Activated CD4-positive, alpha-beta T cell treated with anti-CD3 and anti-CD28 coated beads for 4 hours (primary cell): ENCODE results near the gene LRP8.
A peak's percentile ranks its signal among the peaks of the same experiment; 100 is the strongest.

Experiments used
- DNase-seq, 2 donors: peaks; one replicate each; pipeline ENCODE4 v3.0.0-alpha.2; 2020

LRP8 gene

DNA sequence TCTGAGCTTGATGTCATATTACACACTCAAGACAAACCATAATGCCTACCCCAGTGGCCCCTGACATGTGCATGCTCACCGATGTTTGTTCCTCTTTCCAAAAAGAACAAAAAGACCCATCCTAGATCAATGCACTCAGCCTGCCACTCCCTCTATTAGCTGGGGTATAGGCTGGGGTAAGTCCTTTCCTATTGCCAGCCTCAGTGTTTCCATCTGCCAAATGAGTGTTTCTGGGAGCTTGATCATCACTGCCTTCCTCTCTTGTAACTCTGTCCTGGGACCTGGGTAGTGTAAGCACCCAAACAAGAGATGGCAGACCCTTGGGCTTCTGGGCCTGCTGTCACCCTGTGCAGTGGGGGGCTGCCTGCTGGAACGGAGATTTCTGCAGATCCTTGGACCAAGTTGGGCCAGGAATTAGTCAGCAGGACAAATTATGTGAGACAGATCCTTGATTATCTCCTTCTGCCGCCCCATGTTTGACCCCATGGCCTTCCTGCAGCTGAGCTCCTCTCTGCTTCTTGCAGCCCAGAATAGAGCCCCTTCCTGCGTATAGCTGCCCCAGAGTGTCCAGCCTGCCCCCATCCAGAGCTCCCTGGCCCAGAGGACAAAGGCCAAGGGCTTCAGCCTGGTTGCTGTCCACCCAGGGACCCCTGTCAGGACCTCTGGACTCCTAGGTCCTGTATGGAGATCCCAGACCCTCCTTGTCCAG, 31.5 kb upstream of the LRP8 start:
- no peak for DNase-seq

- no peak for DNase-seq
These were observed 28.8 kb upstream of the LRP8 start for GRCh38 chr1:53356637-53357036.

DNA sequence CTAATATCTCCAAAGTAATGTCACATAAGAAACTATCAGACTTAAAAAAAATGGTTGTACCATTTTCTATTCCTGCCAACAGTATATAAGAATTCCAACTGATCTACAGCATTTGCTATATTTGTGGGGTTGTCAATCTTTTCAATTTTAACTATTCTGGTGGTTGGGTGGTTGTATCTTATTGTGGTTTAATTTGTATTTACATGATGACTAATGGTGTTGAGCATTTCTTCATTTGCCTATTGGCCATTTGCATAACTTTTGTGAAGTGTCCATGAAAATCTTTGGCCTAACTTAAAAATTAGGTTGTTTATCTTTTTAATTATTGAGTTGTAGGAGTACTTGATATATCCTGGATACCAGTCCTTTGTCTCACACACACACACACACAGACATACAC, 26.2 kb upstream of the LRP8 start:
- DNase-seq: no peak

DNA sequence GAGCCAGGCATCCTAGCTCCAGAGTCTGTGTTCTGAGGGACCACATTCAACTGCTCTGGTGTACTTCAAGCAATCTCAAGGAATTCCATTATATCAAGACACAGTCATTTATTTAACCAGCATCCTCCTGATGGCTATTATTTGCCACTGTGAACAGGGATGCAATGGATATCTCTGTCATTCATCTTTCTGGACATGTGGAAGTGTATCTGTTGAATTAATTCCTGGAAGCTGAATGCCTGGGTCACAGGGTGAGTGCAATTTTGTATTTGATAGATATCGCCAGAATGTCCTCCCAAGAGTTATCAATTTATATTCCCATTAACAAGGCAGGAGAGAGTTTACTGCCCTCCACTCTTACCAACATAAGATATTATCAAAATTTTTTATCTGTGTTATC, 24.7 kb upstream of the LRP8 start:
- no peak for DNase-seq

GRCh38 chr1:53350853-53351767, 23.2 kb upstream of the LRP8 start:
- no peak for DNase-seq

DNA sequence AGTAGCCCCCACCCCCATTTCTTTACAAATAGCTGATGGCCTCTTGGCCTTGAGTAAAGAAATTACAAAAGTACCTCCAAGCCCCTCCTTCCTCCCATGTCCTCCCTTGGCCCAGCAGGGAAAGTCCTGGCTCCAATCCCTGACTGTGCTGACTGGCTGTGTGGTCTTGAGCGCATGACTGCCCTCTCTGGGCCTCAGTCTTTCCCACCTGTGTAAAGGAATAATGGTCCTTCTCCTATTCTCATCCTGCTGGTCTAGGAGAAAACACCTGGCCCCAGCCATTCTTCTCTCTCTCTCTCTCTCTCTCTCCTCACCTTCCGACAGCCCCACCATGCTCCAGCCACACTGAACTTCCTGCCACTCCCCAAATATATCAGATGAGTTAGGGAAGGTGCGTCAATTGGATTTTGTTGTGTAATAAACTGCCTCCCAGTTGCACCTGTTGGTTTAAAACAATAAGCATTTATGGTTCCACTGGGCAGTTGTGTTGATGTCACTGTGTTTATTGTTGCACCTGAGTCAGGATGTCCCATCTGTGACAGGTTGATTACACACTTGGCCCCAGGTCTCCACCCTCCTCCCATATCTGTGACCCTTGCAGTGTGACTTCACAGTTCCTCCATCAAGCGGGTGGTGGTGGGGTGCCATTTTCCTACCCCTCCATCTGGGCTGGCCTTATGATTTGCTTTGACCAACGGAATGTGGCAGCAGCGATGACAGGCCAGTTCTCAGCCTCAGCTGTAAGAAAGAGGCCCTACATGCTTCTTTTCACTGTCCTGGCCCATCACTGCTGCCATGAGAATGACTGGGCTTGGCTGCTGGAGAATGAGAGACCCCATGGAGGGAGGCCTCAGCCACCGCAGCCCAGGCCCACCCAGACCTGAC, 22.3 kb upstream of the LRP8 start:
- DNase-seq: no peak

GRCh38 chr1:53349369-53349835, 21.5 kb upstream of the LRP8 start:
- no peak for DNase-seq

DNA sequence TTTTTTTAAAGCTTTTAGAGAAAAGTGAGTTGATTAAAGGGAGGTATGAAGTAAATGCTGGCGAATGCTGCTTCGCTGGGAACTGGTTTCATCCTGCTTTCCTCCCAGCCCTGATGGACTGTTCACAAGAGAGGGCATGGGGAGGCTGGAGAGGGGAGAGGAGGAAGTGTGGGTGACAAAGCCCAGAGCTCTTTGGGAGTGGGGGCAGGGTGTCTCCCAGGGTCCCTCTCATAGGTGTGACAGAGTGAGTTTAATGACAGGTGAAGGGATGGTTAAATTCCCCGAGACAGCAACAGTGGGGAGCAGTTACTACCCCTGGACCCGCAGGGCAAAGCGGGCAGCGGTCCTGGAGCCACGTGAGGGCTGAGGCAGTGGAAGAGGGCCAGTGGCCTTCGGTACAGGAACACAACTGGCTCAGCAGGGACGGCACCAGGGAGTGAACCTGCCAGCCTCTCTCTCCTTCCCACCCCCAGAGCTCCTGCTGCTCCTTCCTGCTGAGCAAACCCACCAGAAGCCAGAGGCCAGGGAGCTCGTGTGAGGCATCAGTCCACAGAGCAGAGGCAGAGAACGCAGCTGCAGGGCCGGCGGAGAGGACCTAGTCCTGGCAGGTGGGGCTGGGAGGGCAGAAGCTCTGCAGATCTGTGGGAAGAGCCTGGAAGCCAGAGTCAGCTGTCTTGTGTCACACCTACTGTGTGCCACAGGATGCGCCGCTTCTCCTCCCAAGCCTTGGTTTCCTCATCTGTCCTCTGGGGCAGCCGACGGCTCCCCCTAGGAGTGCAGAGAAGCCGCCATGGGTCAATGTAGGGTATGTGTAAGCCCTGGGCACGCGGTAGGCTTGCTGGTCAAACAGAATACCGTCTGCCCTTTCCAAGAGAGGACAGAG, 20.9 kb upstream of the LRP8 start:
- DNase-seq: no peak

DNA sequence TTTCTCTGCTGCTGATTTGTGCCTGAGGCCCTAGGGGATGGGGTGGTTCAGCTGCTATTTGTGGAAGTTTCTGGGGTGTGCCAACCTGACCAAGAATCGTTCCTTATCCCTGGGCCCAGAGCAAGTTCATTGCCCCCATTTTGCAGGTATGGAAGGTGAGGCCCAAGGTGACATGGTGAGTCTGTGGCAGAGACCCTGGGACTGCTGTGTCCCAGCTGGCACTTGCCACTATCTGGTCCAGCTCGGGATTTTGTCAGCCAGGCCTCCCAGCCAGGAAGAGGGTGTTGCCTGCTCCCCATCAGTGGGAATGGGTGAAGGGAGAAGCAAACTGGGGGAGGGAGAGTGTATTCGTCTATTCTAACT, 18.9 kb upstream of the LRP8 start:
- DNase-seq: no peak

DNA sequence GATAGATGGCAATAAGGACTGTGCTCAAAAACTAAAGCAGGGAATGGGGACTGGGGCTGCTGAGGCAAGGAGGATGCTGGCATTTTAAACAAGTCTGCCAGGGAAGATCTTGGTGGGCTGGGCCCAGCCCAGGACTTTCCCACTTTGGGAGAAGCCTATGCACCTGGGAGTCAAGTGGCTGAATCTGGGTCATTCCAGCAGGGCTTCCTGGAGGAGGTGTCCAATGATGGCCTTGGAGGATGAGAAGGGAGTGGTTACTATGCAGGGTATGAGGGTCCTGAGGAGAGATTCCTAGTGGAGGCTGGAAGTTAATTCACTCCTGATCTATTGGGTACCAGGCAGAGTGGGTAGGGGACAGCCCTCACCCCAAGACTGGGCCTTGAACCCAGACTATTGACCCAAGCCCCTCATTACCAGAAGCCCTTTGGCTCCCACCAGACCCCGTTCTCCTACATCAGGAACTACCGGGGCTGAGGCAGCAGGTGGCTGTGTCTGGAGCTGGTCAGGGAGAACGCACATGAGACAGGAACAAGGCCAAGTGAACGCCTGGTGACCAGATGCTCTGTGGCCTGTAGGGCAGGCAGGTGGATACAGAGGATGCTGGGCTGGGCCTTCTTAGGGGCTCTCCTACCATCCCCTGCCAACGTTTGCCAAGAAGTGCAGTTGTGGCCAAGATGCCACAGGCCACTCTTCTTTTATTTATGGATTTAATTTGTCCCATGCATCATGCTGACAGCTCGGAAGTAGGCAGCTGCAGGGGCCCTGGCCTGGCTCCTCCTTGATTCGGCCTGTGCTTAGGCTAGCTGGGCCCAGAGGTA, 18.3 kb upstream of the LRP8 start:
- no peak for DNase-seq

GRCh38 chr1:53344921-53345838, 17.3 kb upstream of the LRP8 start:
- no peak for DNase-seq

DNA sequence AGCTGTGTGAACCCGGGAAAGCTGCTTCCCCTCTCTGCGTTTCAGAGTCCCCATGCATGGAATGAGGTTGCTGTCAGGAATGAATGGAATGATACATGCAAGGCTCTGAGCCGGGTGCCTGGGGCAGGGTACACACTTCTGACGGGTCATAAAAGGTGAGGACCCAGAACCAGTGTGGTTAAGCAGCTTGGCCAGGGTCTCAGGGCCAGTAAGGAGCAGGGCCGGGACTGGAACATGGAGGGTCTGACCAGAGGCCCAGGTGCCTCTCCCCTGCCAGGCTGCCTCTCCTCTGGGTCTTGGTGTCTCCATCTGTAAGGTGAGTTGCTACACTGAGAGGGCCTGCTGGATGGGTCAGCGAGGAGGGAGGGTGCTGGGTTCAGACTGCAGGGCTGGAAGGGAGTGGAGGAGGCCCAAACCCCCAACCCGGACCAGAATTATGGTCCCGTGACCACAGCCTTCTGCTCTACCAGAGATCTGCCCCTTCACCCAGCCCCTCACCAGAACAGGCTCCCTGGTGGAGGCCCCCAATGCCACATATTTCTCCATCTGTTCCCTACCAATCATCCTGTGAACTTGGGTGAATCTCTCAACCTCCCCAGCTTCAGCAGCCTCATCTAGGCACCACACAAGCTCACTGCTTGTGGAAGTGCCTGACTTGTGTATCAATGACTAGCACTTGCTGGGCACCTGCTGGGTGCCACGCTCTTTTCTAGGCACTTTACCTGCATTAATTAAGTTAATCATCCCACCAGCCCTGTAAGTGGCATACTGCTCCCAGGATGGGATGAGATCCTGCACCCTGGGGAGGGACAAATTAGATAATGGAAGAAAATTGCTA, 16.2 kb upstream of the LRP8 start:
- no peak for DNase-seq

DNA sequence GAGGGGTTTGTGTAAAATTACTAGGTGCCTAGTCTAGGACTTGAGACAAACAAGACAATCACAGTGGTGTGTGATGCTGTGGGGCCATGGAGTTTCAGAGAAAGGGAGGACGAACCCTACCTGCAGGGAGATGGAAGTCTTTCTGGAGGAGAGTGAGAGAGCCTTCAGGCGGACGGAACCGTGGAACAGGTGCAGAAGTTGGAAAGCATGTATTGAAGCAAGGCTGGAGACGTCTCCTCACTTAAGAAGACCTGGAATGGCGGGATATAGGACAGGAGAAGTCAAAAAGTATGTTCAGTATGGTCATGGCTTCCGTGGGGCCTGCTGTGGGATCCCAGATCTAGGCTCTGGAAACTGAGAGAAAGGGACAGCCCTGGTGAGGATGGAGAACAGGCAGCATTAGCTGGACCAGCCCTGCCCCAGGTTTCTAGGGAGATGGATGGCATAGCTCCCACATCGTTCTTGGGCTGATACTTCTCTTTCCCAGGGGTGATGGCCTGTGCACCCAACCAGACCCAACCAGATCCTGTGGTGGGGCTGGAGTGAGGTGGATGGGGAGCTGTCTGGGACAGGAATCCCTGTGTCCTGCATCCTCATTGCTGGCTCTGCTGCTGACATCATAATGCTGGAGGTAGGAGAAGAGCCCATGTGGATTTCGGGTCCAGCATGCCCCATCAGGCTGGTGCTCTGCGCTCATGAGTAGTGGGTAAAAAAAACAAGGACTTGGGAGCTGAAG, 15.0 kb upstream of the LRP8 start:
- DNase-seq: no peak

DNA sequence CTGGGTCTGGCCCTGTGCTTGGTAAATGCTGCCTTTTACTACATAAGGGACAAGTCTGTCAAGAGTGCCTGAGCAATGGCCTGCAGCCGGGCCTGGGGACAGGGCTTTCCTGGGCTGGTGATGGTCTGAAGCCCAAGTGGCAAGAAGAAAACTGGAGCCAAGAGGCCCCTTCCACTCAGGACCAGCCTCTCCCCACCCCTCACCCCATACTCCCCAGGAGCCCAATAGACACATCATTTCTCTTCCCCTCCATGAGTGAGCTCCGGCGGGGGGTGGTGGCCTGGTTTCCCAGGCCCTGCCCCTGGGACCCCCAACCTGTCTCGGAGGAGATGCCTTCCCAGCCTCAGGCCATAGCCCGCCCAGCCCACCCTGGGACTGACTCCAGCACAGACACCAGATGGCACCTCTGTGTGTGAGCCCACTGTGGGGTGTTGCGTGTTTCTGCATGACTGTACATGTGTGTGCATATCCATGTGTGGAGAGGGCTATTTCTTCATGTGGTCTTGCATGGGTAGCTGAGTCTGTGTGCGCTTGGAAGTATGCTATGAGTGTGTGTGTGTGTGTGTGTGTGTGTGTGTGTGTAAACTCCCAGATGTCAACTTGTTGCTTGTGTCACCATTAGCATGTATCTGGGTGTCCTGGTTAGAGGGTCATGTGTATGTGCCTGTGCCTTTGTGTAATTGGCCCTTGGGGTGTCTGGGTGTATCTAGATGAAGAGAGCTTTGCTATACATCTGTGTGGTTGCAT, 14.3 kb upstream of the LRP8 start:
- no peak for DNase-seq

GRCh38 chr1:53341521-53341895, 13.6 kb upstream of the LRP8 start:
- DNase-seq: no peak

- DNase-seq: peak in 1 of 2 donors; percentile 18
These were observed 13.0 kb upstream of the LRP8 start for GRCh38 chr1:53340660-53341520.
